HG03103 (cell line): ENCODE measurements around the gene NRXN3.

ENCODE experiments used
- ATAC-seq: cut with Tn5 transposase; IDR thresholded peaks from one replicate; pipeline ENCODE4 v1.9.1; 2021; ENCODE audit warnings: low read depth; ENCODE audit not compliant: unreplicated experiment

Gene NRXN3

GRCh38 chr14:78170203-78170602 lies at the start of gene NRXN3:
Gene NRXN3, plus strand, starts transcription at chr14:78170373. Its CDS starts 72,721 bp downstream, at chr14:78243094.
- no peak for ATAC-seq

GRCh38 chr14:78122436-78122835 lies 47.7 kb upstream of the NRXN3 start:
- ATAC-seq: no peak

- no peak for ATAC-seq
Measured at GRCh38 chr14:78123650-78124253, 46.4 kb upstream of the NRXN3 start.

- ATAC-seq: no peak
Measured at GRCh38 chr14:78127961-78128360, 42.2 kb upstream of the NRXN3 start.

GRCh38 chr14:78129375-78129774 lies 40.8 kb upstream of the NRXN3 start:
- ATAC-seq: no peak

- ATAC-seq: no peak
Measured at GRCh38 chr14:78130356-78130755, 39.8 kb upstream of the NRXN3 start.

GRCh38 chr14:78131201-78131600 lies 39.0 kb upstream of the NRXN3 start:
- no peak for ATAC-seq

- ATAC-seq: no peak
Measured at GRCh38 chr14:78131616-78132015, 38.6 kb upstream of the NRXN3 start.

GRCh38 chr14:78135450-78135891 lies 34.7 kb upstream of the NRXN3 start:
- ATAC-seq: no peak

- ATAC-seq: no peak
Measured at GRCh38 chr14:78136695-78137094, 33.5 kb upstream of the NRXN3 start.

GRCh38 chr14:78141590-78141989 lies 28.6 kb upstream of the NRXN3 start:
- no peak for ATAC-seq

GRCh38 chr14:78142998-78143397 lies 27.2 kb upstream of the NRXN3 start:
- no peak for ATAC-seq

- no peak for ATAC-seq
Measured at GRCh38 chr14:78143489-78144145, 26.6 kb upstream of the NRXN3 start.

GRCh38 chr14:78152201-78153063 lies 17.7 kb upstream of the NRXN3 start:
- ATAC-seq: no peak

- ATAC-seq: no peak
Measured at GRCh38 chr14:78153064-78153341, 17.2 kb upstream of the NRXN3 start.

- no peak for ATAC-seq
Measured at GRCh38 chr14:78154827-78155226, 15.3 kb upstream of the NRXN3 start.

GRCh38 chr14:78156196-78156595 lies 14.0 kb upstream of the NRXN3 start:
- no peak for ATAC-seq

GRCh38 chr14:78157494-78158437 lies 12.4 kb upstream of the NRXN3 start:
- ATAC-seq: no peak

GRCh38 chr14:78162202-78162601 lies 8.0 kb upstream of the NRXN3 start:
- ATAC-seq: no peak

GRCh38 chr14:78164226-78164853 lies 5.8 kb upstream of the NRXN3 start:
- ATAC-seq: no peak
